Right cardiac atrium (tissue), 5 donors: ENCODE results near the gene PTPRF. TPM values are rescaled to one million over a fixed set of nuclear protein-coding genes. Genes with fewer than 3 reads are reported as not detected.
"Not testable (repeated sequence)": the region's sequence is repeated elsewhere in the genome, so short reads cannot be mapped to it uniquely, and the experiment has no call there.

Experiments
- ATAC-seq, 2 donors: fragments of 200-7000 bp; cut with Tn5 transposase; one replicate each; pipeline versions ENCODE4 v1.8.0 to v1.9.1; 2020; ENCODE audit warnings: moderate library complexity in 2 of 2, mild to moderate bottlenecking in 1 of 2
- DNase-seq, 3 donors: peaks; one replicate each; pipeline ENCODE4 v3.0.0-alpha.2; 2020
- H3K27ac ChIP-seq: one replicate; pipeline ENCODE4 v1.5.1; 2013; ENCODE audit warnings: mild to moderate bottlenecking, low read length, control low read depth, moderate library complexity
- H3K27me3 ChIP-seq: one replicate; pipeline ENCODE4 v1.6.1; 2013; ENCODE audit not compliant: control insufficient read depth, insufficient read depth
- H3K4me1 ChIP-seq: one replicate; pipeline ENCODE4 v1.6.1; 2013; ENCODE audit warnings: low read length; ENCODE audit not compliant: control insufficient read depth, insufficient read depth
- H3K4me3 ChIP-seq: one replicate; pipeline ENCODE4 v1.5.1; 2013; ENCODE audit warnings: low read length, control low read depth
- H3K9me3 ChIP-seq: one replicate; pipeline ENCODE4 v1.6.1; 2013; ENCODE audit warnings: low read length; ENCODE audit not compliant: control insufficient read depth
- WGBS: extraction: QIAGEN DNeasy Blood & Tissue Kit; methylation state at CpG from one replicate; pipeline ENCODE4 v1.1.7; 2013; 5-methylcytosine and 5-hydroxymethylcytosine counted together
- intact Hi-C, 4 donors: fragments of 100-400 bp; cut with DNase I; formaldehyde crosslinking; loops; one replicate each; pipeline versions ENCODE4 v1.11.0 to v1.14.0; 2022 to 2023
- polyA plus RNA-seq: library from polyadenylated mRNA; stranded (reverse); fragments of 200-250 nt; gene quantifications from one replicate; pipeline ENCODE4 v1.2.3, GENCODE V29; 2013
- total RNA-seq, 4 donors: library from RNA; stranded (reverse); fragmentation: NEBNext Ultra II Directional; extraction: Animal tissue kit (Norgen Biotek cat#: 25700); gene quantifications; one replicate each; pipeline ENCODE4 v1.2.1, GENCODE V29; 2021
- donor health status: healthy with polysubstance abuse.
- donor health status: DM: no; HTN: yes; CAD: no.
- donor health status: DM: no; HTN: no; CAD: no.
- donor health status: DM: no; HTN: yes; CAD: no; lungs with severe emphysema.
- donor health status: DM: yes; HTN: yes; CAD: no.

PTPRF gene
- total and polyA plus RNA-seq, 5 donors = 5.1 to 19.7 (median 11.6) TPM

- Histone ChIP-seq H3K9me3 (no peaks in the 10 kb centered on the region), H3K4me1 (no peaks in the 10 kb centered on the region), H3K27me3 (no peaks in the 10 kb centered on the region), H3K4me3 (no peak overlapping the region), H3K27ac (no peak overlapping the region)
- intact Hi-C loops = no loop called here
- WGBS = 87% methylated on average over 3 of the region's 3 CpGs
- ATAC-seq = no peak
- no peak for DNase-seq
Measured at GRCh38 chr1:43621386-43621785, 90.7 kb downstream of the PTPRF start.

GRCh38 chr1:43621861-43622260 is 91.2 kb downstream of the PTPRF start:
- Histone ChIP-seq H3K27ac (no peak overlapping the region), H3K27me3 (no peaks in the 10 kb centered on the region), H3K9me3 (no peaks in the 10 kb centered on the region), H3K4me3 (no peak overlapping the region), H3K4me1 (no peaks in the 10 kb centered on the region)
- intact Hi-C loops = no loop called here
- DNase-seq (no peak), ATAC-seq (no peak)
- 89% methylated on average over 18 of the region's 18 CpGs for WGBS

GRCh38 chr1:43622471-43622870 is 91.8 kb downstream of the PTPRF start:
- Histone ChIP-seq H3K9me3 (no peaks in the 10 kb centered on the region), H3K4me3 (no peak overlapping the region), H3K27me3 (no peaks in the 10 kb centered on the region), H3K27ac (no peak overlapping the region), H3K4me1 (no peaks in the 10 kb centered on the region)
- intact Hi-C loops = no loop called here
- WGBS = 66% methylated on average over 10 of the region's 10 CpGs
- no peak for ATAC-seq
- peak in 1 of 3 donors; percentile 14 for DNase-seq

- Histone ChIP-seq H3K27ac (no peak overlapping the region), H3K4me1 (no peaks in the 10 kb centered on the region), H3K27me3 (no peaks in the 10 kb centered on the region), H3K4me3 (no peak overlapping the region), H3K9me3 (no peaks in the 10 kb centered on the region)
- DNase-seq (no peak), ATAC-seq (no peak)
- 91% methylated on average over 13 of the region's 13 CpGs for WGBS
- intact Hi-C loops = no loop called here
Measured at GRCh38 chr1:43622901-43623780, 92.5 kb downstream of the PTPRF start.

GRCh38 chr1:43625063-43625780 is 94.5 kb downstream of the PTPRF start:
- no peaks in the 10 kb centered on the region for H3K4me1 ChIP-seq
- intact Hi-C loops = no loop called here
- 89% methylated on average over 16 of the region's 16 CpGs for WGBS
- DNase-seq (no peak), ATAC-seq (no peak)
- H3K9me3 ChIP-seq = no peaks in the 10 kb centered on the region
- no peaks in the 10 kb centered on the region for H3K27me3 ChIP-seq
- no peak overlapping the region for H3K27ac ChIP-seq
- no peak overlapping the region for H3K4me3 ChIP-seq

- intact Hi-C loops = no loop called here
- DNase-seq = no peak
- ATAC-seq = no peak
- no peaks in the 10 kb centered on the region for H3K9me3 ChIP-seq
- no peak overlapping the region for H3K4me3 ChIP-seq
- no peaks in the 10 kb centered on the region for H3K4me1 ChIP-seq
- H3K27me3 ChIP-seq = no peaks in the 10 kb centered on the region
- H3K27ac ChIP-seq = no peak overlapping the region
- 56% methylated on average over 4 of the region's 4 CpGs for WGBS
Measured at GRCh38 chr1:43632135-43632670, 101.5 kb downstream of the PTPRF start.

GRCh38 chr1:43634721-43635120 is 104.0 kb downstream of the PTPRF start:
- H3K27me3 ChIP-seq = no peaks in the 10 kb centered on the region
- no peaks in the 10 kb centered on the region for H3K9me3 ChIP-seq
- no peak for DNase-seq
- intact Hi-C loops = no loop called here
- no peak overlapping the region for H3K27ac ChIP-seq
- H3K4me3 ChIP-seq = no peak overlapping the region
- no peaks in the 10 kb centered on the region for H3K4me1 ChIP-seq
- WGBS = 56% methylated on average over 5 of the region's 5 CpGs
- no peak for ATAC-seq

GRCh38 chr1:43636006-43636641 is 105.4 kb downstream of the PTPRF start:
- Histone ChIP-seq H3K4me3 (no peak overlapping the region), H3K27me3 (no peaks in the 10 kb centered on the region), H3K4me1 (no peaks in the 10 kb centered on the region), H3K27ac (no peak overlapping the region), H3K9me3 (no peaks in the 10 kb centered on the region)
- WGBS = 86% methylated on average over 5 of the region's 5 CpGs
- intact Hi-C loops = no loop called here
- ATAC-seq (no peak), DNase-seq (no peak)

- ATAC-seq (no peak), DNase-seq (no peak)
- 93% methylated on average over 7 of the region's 7 CpGs for WGBS
- H3K9me3 ChIP-seq = no peaks in the 10 kb centered on the region
- H3K27ac ChIP-seq = no peak overlapping the region
- H3K27me3 ChIP-seq = no peaks in the 10 kb centered on the region
- intact Hi-C loops = no loop called here
- no peak overlapping the region for H3K4me3 ChIP-seq
- no peaks in the 10 kb centered on the region for H3K4me1 ChIP-seq
Measured at GRCh38 chr1:43637267-43637666, 106.6 kb downstream of the PTPRF start.

- H3K27me3 ChIP-seq, intact Hi-C loops, H3K4me3 ChIP-seq, ATAC-seq, DNase-seq, H3K27ac ChIP-seq, H3K4me1 ChIP-seq, H3K9me3 ChIP-seq: not testable (repeated sequence)
- WGBS = 94% methylated on average over 4 of the region's 4 CpGs
Measured at GRCh38 chr1:43638381-43638780, 107.7 kb downstream of the PTPRF start.
